HT1080 (cell line): ENCODE measurements around the gene POLK. TPM values are rescaled to one million over a fixed set of nuclear protein-coding genes. Genes with fewer than 3 reads are reported as not detected.
"Not testable (repeated sequence)": the region's sequence is repeated elsewhere in the genome, so short reads cannot be mapped to it uniquely, and the experiment has no call there.

Experiments used
- DNase-seq: peaks from one replicate; pipeline ENCODE4 v3.0.0-alpha.2; 2015; ENCODE audit warnings: low read depth
- total RNA-seq: library from RNA; depleted of rRNA; stranded (reverse); fragments of >200 nt; shearing (Covaris generic); gene quantifications from 2 replicates; pipeline ENCODE4 v1.2.3, GENCODE V29; 2014

POLK gene
- total RNA-seq, 1 experiment from 2014 or later: 14.7 TPM

- DNase-seq: no peak
Observed at GRCh38 chr5:75608870-75609269, 97.2 kb downstream of the POLK start.

DNA sequence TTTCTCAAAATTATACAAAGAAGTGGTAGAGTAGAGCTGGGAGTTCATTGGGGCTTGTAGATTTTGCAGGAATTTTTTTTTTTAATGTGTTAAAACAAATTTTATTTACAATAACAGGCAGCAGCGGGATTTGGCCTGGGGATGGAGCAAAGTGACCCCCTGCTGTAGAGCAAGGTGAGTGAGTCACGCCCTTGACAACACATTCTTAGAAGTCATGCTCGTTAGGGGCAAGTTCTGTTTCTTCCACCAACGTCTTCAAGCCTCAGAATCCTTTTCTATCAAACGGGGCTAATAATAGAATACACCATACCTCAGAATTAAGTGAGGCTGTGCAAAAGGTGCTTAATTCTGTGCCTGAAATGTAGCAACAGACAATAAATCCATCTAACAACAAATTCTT, 98.5 kb downstream of the POLK start:
- no peak for DNase-seq

- not testable (repeated sequence) for DNase-seq
Observed at GRCh38 chr5:75610859-75611310, 99.2 kb downstream of the POLK start.

DNA sequence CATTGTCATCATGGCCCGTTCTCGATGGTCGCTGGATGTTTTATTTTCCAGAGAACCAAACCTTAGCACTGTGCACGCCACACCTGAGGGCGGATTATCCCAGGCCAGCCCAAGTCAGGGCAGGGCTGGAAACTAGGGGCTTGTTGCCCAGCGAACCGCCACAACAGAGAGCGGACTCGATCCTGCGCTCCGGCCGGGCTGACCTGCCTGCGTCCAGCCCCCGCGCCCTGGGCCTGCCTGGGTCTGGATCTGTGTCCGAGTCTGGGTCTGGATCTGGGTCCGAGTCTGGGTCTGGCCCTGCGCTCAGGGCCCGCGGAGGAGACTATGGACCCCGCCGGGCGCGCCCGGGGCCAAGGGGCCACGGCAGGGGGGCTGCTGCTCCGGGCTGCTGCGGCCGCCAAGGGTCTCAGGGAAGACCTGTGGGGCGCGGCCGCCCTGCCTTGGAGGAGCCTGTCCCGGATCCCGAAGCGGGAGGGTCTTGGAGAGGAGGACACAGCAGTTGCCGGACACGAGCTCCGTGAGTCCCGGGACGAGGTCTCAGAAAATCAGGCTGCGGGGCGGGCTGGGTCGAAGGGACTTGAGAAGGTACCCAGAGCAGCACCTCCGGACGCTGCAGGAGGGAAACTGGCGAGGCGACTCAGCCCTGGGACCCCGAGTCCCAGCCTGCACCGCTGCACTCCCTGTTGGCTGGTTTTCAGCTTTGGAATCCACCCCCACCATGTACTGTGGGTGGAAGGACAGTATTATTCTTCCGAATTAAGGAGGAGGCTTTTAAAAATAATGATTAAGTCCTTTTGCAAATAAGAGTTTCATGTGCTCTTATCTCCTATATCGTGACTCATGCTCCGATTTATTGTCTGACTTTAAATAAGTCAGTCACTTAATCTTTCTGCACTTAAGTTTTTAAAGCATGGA, 99.9 kb downstream of the POLK start, which contains the start of gene ANKDD1B:
TSS of gene ANKDD1B (plus strand) at position 143 of the 915 bp plus-strand sequence. CDS start at position 325, 182 bp downstream.
- DNase-seq: no peak

DNA sequence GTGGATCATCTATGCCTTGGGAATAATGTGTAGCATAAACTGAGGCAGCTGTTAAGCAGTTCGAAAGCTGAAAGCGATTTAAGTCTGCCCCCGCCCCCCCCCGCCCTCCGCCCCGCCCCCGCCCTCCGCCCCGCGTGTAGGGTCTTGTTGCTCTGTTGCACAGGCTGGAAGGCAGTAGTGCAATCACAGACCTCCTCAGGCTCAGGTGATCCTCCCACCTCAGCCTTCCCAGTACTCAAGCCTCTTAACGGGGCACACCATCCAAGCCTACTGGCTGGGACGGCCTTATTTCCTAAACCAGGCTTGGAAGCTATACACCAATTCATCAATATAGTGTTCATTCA, 100.5 kb downstream of the POLK start:
- no peak for DNase-seq

GRCh38 chr5:75612901-75613300, 101.2 kb downstream of the POLK start:
- DNase-seq: no peak

DNA sequence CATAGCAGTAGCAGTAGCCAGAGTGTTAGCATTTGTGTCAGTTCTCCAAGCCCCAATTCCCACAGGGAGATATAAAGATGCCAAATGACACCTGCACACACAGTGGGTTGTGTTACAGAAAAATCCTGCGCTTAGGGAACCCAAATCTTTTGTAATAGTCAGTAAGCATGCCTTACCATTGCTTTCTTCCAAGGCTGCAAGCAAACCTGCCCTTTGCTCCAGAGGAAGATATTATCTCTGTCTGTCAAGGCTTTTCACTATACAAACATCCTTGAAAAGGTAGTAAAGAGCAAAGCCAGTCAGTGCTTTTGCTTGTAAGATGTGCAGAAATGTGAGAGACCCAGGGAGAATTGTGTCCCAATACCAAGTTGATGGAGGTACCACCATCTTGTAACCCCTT, 102.5 kb downstream of the POLK start:
- DNase-seq: no peak

DNA sequence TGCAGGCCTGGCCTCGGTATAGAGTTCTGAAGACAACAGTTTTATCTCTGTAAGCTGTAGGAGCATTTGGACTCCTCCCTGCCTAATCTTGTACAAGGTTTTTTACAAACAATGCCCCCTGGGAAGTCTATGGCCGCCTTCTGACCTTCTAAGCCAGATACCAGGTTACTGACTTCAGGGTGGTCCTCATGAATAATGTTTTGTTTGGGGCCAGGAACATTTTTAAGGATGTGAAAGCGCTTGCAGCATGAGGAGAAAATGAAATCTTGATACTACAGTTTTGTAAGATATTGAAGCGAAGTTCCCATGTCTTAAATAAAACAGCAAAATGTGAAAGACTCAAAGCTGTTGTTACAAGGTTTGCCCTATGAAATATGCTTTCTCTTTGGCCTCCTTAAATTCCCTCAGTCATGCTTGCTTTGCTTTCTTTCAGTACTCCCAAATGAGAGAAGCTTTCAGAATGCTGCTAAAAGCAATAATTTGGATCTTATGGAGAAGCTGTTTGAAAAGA, 104.7 kb downstream of the POLK start:
- no peak for DNase-seq

- no peak for DNase-seq
Observed at GRCh38 chr5:75616971-75617621, 105.4 kb downstream of the POLK start.

GRCh38 chr5:75617736-75618352, 106.2 kb downstream of the POLK start:
- no peak for DNase-seq

DNA sequence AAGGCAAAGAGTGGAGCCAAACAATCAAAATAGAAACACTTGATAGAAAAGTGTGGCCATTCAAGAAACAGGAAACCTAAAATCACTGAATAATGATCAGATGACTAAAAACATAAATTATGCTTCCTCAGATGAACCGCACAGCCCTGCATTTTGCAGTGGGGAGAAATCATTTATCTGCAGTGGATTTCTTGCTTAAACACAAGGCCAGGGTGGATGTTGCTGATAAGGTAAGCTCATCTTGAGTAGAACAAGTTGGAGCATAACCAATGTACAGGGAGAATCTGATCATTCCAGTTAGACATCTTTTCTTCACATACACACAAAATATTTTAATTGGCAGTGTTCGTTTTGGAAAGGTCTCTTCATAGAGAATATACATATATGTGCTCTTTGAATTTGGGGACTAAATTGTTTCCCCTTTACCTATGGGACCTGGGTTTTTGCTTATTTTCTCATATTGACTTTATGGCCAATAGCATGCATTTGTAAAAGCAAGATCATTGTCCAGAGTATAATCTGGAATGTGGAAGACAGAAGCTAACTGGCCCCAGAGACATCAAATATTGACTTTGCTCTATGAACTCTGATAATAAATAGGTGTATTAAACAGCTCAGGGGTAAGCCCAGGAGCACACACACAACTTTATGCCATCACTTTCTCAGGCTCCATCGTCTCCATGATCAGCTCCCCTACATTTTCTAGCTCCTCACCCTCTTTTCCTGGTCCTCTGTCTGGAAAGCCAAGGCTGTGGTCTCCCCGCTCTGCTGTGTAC, 108.7 kb downstream of the POLK start:
- DNase-seq: no peak

DNA sequence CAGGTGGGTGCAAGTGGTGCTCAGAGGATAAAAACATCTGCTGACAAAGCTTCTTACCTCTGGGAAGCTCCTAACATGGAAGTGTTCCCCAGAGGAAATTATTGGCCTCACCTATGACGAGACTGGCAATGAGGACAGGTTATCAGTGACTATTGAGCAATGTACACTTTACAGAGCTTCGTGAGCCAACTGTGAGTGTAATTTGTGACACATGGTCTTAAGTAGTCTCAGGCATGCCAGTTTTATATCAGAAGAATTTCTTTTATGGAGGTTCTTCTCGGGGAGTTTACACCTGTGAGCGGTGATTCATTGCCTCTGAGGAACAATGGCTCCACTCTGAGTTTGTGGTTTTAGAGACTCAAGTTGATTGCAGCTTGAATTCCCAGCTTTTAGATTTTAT, 110.9 kb downstream of the POLK start:
- DNase-seq: peak; percentile 71

GRCh38 chr5:75623846-75624245, 112.2 kb downstream of the POLK start:
- DNase-seq: no peak

GRCh38 chr5:75626959-75627358, 115.3 kb downstream of the POLK start:
- no peak for DNase-seq

DNA sequence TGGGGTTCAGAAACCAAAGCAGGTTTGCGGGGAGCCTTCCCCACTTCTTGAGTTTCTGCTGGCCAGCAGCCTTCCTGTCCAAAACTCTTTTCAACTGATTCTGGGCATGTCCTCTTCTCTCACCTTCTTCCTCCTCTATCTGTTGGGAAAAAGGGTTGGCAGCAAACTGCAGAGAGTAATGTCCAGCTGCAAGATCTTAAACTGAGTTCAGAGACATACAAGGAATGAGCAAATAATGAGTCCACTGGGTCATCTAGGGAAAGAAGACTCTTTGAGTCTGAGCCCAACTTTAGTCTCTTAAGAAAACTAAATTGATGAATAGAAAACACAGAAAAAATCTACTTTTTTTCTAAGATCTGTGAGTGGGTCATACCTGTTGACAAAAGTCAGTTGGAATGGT, 116.1 kb downstream of the POLK start:
- no peak for DNase-seq

DNA sequence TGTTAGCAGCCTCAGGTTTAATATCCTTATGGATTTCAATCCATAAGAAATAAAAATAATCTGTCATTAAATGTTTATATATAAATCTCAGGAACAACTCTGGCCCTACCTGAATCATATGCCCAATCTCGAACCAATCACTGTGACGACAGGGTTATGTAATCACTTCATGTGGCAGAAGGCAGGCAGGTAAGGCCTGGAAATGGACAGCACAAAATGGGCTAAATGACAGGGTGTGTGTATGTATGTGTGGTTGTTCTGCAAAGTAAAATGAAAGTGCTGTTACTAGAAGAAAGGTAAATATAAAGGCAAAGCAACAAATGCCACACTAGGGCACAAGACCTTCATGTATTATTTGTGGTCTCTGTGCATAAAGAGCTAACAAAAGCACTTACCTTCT, 119.2 kb downstream of the POLK start:
- DNase-seq: no peak

DNA sequence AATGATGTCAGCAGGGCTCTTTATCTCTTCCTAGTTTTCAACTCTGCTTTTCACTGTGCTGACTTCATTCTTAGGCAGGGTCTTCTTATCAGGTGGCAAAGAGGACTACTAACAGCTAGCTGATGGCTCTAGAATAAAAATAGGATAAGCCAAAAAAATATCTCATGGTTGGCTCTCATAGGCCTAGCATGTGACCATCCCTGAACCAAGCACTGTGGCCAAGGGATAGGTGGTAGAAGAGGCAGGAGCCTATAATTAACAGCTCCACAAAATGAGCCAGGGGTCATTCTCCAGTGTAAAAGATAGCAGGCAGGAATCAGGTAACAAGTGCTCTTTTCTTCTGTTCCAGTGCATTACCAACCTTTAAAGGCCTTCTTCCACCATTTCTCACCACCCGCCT, 120.6 kb downstream of the POLK start:
- no peak for DNase-seq

DNA sequence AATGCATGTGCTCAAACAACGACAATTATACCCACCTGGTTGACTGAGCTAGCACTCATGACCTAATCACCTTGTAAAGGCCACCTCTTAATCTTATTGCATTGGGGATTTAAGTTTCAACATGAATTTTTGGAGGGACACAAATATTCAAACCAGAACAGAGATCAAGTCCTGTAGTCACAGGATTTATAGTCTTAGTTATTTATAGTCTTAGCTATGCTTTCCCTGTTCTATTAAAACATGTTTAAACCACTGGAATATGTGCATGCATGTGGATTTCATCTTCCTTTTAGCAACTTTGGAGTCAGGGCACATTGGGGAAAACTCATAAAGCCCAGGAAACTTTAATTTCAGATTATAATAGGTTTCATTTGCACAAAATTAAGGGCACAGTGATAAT, 126.3 kb downstream of the POLK start:
- no peak for DNase-seq

DNA sequence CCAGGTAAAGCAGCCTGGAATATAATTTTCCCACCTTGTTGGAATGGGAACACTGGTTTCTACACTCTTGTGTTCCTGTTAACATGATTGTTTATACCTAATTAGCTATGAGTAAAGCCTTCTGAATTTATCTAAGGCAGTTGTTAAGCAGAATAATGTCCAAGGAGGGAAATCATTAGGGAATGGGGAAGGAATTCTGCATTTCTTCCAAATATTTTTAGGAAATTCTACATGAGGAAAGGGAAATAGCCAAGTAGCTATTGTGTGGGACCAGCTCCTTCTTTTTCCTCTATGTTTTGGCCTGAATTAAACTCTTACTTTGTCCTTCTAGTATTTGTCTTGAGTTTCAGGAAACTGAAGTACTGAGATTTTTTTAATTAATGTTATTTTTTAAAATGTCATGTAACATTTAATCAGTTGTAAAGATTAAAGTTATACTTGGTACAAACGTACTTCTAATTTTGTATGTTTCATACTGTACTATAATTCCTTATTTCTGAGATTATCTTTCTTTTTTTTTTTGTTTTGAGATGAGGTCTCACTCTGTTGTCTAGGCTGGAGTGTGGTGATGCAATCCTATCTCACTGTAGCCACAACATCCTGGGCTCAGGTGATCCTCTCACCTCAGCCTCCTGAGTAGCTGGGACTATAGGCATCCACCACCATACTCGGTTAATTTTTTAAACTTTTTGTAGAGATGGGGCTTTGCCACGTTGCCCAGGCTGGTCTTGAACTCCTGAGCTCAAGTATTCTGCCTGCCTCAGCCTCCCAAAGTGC, 128.0 kb downstream of the POLK start:
- no peak for DNase-seq

DNA sequence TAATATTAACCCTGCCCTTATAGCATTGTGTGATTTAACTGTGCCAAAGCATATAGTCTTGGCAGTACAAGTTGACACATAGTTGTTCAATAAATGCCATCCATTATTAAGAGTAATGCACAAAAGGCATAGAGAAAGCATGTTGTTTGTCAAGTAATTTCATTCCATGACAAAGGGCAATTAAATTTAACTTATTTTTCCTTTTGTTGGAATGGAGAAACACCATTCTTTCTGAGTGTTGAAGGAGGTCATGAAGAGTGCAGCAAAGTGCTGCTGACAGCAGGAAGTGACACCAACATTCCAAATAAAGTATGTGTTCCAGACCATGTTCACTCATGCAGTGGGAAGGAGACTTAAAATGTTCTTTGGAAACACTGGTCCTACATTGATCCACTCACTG, 128.7 kb downstream of the POLK start:
- DNase-seq: peak; percentile 73
